NT2/D1 (cell line): ENCODE results near the gene TBC1D3L.
"Not testable (repeated sequence)": the region's sequence is repeated elsewhere in the genome, so short reads cannot be mapped to it uniquely, and the experiment has no call there.

Source experiments
- SUZ12 ChIP-seq: IDR thresholded peaks from 2 replicates; pipeline ENCODE4 v1.6.1; 2011; ENCODE audit not compliant: insufficient read length, insufficient read depth; ENCODE audit errors: extremely low read depth
- YY1 ChIP-seq: IDR thresholded peaks from 2 replicates; pipeline ENCODE4 v1.6.1; 2011; ENCODE audit not compliant: insufficient read length, insufficient read depth

GRCh38 chr17:37988960-37989359 lies at the start of gene TBC1D3L:
- TF ChIP-seq YY1, SUZ12: not testable (repeated sequence)
